Hematopoietic multipotent progenitor cell (in vitro differentiated cells): ENCODE results near the gene IZUMO1R. TPM values are rescaled to one million over a fixed set of nuclear protein-coding genes. Genes with fewer than 3 reads are reported as not detected.
"Not testable (repeated sequence)": the region's sequence is repeated elsewhere in the genome, so short reads cannot be mapped to it uniquely, and the experiment has no call there.

Source experiments
- DNase-seq, 3 donors: peaks; one replicate each; pipeline ENCODE4 v3.0.0-alpha.2; 2011 to 2015; ENCODE audit warnings: low read depth in 2 of 3, low spot score in 2 of 3
- total RNA-seq: library from RNA; depleted of rRNA; stranded (reverse); fragments of >200 nt; gene quantifications from one replicate; pipeline ENCODE4 v1.2.3, GENCODE V29; 2012

IZUMO1R gene
- not detected for total RNA-seq

- DNase-seq = no peak
These were observed at the start of gene IZUMO1R for GRCh38 chr11:94303966-94304958. IZUMO1R (plus strand) TSS chr11:94304580; CDS start chr11:94305637, 1,057 bp downstream.

- DNase-seq = no peak
These were observed 32.5 kb upstream of the IZUMO1R start for GRCh38 chr11:94271885-94272372.

GRCh38 chr11:94272738-94273313 lies 31.6 kb upstream of the IZUMO1R start:
- DNase-seq = no peak

- DNase-seq = no peak
These were observed 28.4 kb upstream of the IZUMO1R start for GRCh38 chr11:94275961-94276360.

GRCh38 chr11:94276943-94277342 lies 27.4 kb upstream of the IZUMO1R start:
- no peak for DNase-seq

- not testable (repeated sequence) for DNase-seq
These were observed 26.2 kb upstream of the IZUMO1R start for GRCh38 chr11:94278207-94278606.

GRCh38 chr11:94279996-94280395 lies 24.4 kb upstream of the IZUMO1R start:
- no peak for DNase-seq

- no peak for DNase-seq
These were observed 23.1 kb upstream of the IZUMO1R start for GRCh38 chr11:94281324-94281723.

GRCh38 chr11:94283678-94284077 lies 20.7 kb upstream of the IZUMO1R start:
- DNase-seq = no peak

- no peak for DNase-seq
These were observed 8.8 kb upstream of the IZUMO1R start for GRCh38 chr11:94295534-94295933.

- DNase-seq = no peak
These were observed 6.3 kb upstream of the IZUMO1R start for GRCh38 chr11:94297985-94298576.

GRCh38 chr11:94302776-94303175 lies 1.6 kb upstream of the IZUMO1R start:
- DNase-seq = no peak

- DNase-seq = no peak
These were observed 766 bp downstream of the IZUMO1R start for GRCh38 chr11:94305146-94305545.

GRCh38 chr11:94307101-94307791 lies 2.9 kb downstream of the IZUMO1R start:
- no peak for DNase-seq

GRCh38 chr11:94308024-94308423 lies 3.6 kb downstream of the IZUMO1R start:
- no peak for DNase-seq

- no peak for DNase-seq
These were observed 5.4 kb downstream of the IZUMO1R start for GRCh38 chr11:94309757-94310156.

- no peak for DNase-seq
These were observed 6.0 kb downstream of the IZUMO1R start for GRCh38 chr11:94310191-94310875.

GRCh38 chr11:94312339-94312738 lies 8.0 kb downstream of the IZUMO1R start:
- DNase-seq = no peak

- no peak for DNase-seq
These were observed 9.7 kb downstream of the IZUMO1R start for GRCh38 chr11:94314064-94314463.

- no peak for DNase-seq
These were observed 11.3 kb downstream of the IZUMO1R start for GRCh38 chr11:94315664-94316063.
